HG03354 (cell line): ENCODE measurements around the gene ANTXR1.

Experiments
- ATAC-seq: cut with Tn5 transposase; IDR thresholded peaks from one replicate; pipeline ENCODE4 v1.9.1; 2021; ENCODE audit warnings: mild to moderate bottlenecking; ENCODE audit not compliant: unreplicated experiment, poor library complexity, severe bottlenecking

The ANTXR1 gene

GRCh38 chr2:69001879-69002278, 11.1 kb upstream of the ANTXR1 start:
- no peak for ATAC-seq

DNA sequence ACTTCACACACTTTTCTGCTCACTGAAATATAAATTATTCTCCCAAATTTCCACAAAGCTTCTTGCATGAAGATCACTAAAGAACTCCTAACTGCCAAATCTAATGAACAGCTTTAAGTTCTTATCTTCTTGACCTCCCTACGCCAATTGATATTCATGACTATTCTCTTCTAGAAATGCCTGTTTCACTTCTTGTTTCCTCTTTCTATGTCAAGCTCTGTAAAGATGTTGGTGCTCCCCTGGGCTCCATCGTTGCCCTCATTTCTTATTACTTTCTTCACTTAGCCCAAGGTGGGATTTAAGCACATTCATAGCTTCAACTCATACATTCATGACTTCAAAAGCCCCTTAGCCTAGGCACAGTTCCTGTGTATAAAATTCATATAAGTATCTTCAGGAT, 9.2 kb upstream of the ANTXR1 start:
- no peak for ATAC-seq

- ATAC-seq, result no peak
Measured at GRCh38 chr2:69007169-69007568, 5.8 kb upstream of the ANTXR1 start.

GRCh38 chr2:69007603-69008002, 5.4 kb upstream of the ANTXR1 start:
- no peak for ATAC-seq

DNA sequence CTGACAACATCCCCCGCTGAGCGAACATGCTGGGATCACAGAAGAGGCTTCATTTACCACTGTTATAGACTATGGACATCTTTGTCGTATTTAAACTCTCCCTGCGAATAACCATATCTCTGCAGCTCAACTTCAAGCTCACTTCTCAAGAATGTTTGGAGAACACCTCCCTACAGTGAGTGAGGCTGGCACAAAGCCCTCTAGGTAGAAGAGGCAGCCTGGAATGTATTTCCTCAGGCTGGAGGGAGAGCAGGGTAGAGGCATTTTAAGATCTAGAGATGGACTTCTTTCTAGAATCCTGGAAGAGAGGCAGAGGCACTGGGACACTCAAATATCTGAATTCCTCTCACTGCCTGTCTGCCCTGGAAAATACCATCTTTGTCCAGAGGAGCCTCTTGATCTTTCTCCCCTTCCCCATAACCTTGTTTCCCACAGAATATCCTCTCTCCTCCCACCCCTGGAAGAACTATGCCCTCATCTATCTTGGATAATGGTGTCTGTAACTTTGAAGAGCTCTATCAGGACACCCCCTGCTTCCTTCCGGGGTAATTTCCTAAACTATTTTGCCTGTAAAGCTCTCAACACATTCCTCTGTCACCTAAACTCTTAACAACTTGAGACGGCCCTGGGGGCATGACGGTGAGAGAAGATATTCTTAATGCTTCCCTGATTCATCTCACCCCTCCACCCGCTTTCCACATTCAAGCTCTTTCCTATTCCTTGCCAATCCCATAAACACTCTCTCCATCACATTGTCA, 2.4 kb upstream of the ANTXR1 start:
- ATAC-seq, result no peak

- no peak for ATAC-seq
Measured at GRCh38 chr2:69011611-69012157, 1.3 kb upstream of the ANTXR1 start.

- no peak for ATAC-seq
Measured at GRCh38 chr2:69012310-69013141, 453 bp upstream of the ANTXR1 start.

GRCh38 chr2:69013840-69014821, 1.2 kb downstream of the ANTXR1 start:
- no peak for ATAC-seq

DNA sequence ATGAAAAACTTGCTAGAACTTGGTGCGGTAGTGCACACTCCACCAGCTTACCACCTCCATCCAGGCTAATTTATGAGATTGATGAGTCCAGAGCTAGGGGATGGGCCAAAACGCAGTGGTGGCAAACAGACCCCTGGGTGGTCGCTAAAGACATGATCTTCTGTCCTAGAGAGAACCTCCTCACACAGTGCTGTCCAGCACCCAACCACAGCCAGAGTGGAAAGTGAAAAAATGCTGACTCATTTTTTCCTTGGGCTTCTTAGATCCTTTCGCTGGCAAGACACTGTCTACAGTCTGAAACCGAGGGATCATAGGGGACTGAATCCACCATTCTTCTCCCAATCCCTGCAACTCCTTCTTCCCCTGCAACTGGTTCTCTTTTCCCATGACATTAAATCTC, 4.1 kb downstream of the ANTXR1 start:
- ATAC-seq, result no peak

DNA sequence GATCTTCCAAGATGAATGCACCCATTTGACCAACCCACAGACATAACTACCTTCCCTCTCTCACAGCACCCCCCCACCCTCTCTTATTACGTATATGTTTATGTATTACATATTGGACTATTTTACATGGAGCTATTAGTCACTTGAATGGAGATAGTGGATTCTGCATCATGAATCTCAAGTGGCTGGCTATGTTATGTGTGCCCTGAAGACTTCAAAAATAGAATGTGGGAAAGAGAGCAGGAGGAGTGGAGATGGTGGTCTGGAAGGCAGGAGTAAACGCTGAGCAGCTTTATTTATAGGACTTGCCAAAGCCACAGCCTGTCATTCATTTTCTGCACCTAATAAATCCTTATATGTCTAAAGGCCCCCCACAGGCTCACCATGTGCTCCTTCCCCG, 4.9 kb downstream of the ANTXR1 start:
- no peak for ATAC-seq

DNA sequence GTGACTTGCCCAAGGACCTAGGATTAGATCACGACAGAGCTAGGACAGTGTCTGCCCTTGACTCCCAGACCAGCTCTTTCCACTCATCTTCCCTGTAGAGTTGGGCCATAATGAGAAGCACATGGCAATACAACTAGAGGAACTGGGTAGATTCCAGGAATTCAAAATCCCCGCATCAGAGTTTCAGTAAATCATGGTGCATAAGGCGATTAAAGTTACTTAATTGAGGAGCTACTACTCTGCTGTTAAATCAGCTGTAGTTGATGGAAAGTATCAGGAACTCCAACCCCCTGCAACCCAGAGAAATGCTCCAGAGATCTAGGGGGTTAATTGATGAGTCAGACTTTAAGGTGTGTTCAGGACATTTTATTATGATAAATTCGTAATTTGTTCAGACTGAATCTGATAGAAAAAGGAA, 5.7 kb downstream of the ANTXR1 start:
- no peak for ATAC-seq

- no peak for ATAC-seq
Measured at GRCh38 chr2:69020496-69021426, 7.8 kb downstream of the ANTXR1 start.

DNA sequence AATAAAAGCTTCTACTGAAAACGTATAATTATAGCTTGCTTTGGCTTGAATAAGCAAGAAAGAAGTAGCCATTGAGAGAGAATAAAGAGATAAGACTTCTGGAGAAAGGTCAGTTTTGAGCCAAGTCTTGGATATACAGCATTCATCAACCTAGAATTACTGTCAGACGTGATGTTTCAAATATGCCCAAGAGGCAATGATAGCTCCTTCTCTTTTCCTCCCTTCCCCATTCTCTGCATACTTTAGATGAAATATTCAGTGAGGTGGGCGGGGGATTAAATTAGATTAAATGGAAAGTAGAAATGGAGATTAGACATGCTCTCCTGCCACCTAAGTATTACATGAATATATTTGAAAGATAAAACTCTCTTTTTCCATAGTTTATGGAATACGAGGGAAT, 8.7 kb downstream of the ANTXR1 start:
- no peak for ATAC-seq

DNA sequence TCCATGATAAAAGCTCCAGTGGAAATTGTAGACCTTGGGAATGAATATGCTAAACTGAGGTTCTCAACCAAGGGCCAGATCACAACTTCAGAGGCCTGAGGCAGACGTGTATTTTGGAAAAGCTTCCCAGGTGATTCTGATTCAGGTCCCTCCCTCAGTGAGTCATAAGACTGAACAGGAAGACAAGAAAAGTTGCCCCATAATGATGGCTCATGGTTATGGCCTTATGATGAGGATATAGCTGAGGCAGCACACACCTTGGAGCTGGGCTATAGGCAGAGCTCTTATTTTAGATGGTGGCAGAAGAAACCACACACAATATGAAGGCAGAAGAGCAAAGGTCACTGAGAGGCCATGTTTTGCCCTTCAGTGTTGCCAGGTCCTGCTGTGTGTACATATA, 9.6 kb downstream of the ANTXR1 start:
- no peak for ATAC-seq

DNA sequence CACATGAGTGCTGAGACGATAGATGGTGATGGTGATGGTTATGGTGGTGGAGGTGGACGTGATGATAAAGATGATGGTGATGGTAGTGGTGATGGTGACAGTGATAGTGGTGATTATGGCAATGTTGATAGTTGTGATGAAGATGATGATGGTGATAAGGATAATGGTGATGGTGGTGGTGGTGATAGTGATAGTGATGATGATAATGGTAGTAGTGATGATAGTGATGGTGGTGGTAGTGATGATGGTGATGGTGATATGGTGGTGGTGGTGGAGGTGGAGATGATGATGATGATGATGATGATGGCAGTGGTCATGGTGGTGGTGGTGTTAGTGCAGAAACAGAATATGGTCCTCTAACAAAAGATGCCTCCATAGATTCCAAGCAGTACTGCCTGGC, 10.3 kb downstream of the ANTXR1 start:
- ATAC-seq, result no peak

GRCh38 chr2:69026026-69026425, 13.0 kb downstream of the ANTXR1 start:
- ATAC-seq, result peak; percentile 49

DNA sequence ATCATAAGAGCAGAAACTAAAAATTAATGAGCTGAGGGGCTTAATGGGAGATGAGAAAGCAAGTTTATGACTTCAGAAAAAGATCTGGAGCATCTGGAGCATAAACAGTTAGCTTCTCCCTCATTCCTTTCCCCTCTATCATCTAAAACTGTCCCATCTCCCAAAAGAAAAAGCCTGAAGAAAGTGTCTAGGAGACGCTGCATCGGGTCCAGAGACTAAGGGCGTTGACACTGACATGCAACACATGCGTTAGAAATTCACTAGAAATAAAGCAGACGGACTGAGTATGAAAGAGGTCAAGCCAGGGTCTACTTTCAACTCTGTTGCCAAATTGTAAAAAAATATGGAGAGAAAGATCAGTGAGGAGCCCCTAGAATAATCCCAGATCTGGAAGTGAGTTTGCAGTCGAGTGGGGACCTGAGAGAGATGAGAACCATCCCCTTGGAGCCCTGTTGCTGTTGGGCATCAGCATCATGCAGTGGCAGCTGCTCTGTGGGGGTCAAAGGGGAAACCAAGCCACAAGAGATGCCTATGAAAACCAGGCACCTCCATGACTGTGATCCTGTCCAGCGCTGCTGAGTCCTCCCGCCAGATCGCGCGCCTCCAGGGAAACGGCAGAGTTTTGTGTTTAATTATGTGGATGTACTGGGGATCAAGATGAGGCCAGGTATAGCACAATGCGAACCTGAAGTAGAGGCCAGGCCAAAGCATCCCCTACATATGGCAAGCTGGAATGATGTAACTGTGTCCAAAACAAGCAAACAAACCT, 13.9 kb downstream of the ANTXR1 start:
- no peak for ATAC-seq

DNA sequence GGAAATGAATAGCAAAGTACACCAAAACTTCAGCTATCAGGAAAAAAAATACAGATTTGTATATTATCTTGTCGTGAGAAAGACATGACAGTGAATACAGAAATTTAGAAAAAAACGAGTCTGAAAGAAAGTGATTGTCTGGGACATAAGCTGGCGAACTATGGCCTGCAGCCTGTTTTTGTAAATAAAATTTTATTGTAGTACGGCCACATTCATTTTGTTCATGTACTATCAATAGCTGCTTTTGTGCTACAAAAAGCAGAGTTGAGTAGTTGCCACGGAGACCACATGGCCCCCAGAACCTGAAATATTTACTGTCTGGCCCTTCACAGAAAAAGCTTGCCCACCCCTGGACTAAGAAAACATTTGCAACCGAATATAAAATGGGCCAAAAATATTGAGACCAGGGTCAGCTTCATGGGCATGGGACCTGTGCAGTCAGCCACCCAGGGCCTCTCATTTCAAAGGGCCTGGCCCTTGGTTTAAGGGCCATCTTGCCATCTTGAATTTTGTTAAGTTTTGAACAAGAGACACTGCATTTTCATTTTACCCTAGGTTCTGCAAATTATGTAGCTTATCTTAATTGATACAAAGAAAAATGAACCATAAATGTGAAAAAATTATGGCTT, 17.9 kb downstream of the ANTXR1 start:
- ATAC-seq, result no peak
